Measurements from ENCODE around the gene KIF25. TPM values are rescaled to one million over a fixed set of nuclear protein-coding genes. Genes with fewer than 3 reads are reported as not detected.

Gene KIF25
- total RNA-seq, 1 experiment from 2014 or later: not detected

DNA sequence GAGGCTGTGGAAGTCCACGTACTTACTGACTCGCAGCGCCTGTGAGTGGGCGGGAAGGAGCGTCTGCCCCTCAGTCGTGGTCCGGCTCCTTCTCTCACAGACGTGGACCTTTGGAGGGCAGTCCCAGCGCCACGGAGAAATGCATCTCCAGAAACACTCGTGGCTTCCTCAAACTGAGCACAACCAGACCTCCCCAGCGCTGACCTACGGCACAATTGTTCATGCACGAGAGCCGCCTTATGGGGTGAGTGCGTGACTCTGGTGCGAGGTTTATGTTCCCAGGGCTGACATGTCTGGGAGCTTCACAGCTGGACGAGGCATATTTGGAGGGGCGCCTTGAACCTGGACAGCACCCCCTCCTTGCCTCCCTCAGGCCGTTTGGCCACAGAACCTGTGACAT is 51.8 kb downstream of the KIF25 start:
- Histone ChIP-seq H3K27me3 (ENCODE audit: insufficient read depth, low read depth) (peaks cover 23% of the 10 kb centered on the region), H3K79me2 (ENCODE audit: low read depth) (no peaks in the 10 kb centered on the region)
- CTCF ChIA-PET: no interaction called here

DNA sequence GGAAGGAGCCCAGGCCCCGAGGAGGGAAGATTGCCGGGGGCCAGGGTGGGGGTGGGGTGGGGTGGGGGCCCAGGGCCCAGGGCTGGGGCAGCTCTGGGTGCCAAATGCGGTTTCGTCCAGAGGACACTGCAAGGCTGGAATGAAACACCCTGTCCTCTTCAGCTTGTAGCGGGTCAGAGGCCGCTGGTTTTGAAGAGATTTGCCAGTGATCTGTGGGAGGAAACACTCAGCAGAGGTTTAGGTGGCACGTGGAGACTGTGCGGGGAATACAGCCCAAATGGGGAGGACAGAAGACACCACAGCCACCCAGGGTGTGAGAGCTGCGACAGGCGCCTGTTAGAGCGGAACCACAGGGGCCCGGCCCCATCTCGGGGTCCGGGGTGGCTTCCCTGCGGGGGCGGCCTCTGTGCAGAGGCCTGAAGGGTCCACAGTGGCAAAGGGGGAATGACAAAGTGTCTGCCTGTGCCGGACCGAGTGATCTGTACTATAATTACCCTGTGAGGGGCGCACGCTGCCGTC is 52.3 kb downstream of the KIF25 start:
- BruUV-seq (replicated peaks): no TSS peak
- no peaks in the 10 kb centered on the region for H3K9me3 ChIP-seq (ENCODE audit: insufficient read depth, low read depth)

More for the DNA sequence above, 51.8 kb downstream of the KIF25 start:
- POLR2A ChIA-PET (ENCODE audit: unreplicated experiment): no interaction called here
- H4K20me1 ChIP-seq (ENCODE audit: insufficient read depth): no peaks in the 10 kb centered on the region
- BruUV-seq (replicated peaks): no TSS peak
- no peak overlapping the region for H3K27ac ChIP-seq
- no peaks in the 10 kb centered on the region for H3F3A ChIP-seq (ENCODE audit: insufficient read depth, low read depth)
- H3K9me2 ChIP-seq (ENCODE audit: insufficient read depth): no peaks in the 10 kb centered on the region
- no peak overlapping the region for H2AFZ ChIP-seq
- intact Hi-C loops (cut with micrococcal nuclease; ENCODE audit: unreplicated experiment): no loop called here
- TF ChIP-seq, protein P1, sequence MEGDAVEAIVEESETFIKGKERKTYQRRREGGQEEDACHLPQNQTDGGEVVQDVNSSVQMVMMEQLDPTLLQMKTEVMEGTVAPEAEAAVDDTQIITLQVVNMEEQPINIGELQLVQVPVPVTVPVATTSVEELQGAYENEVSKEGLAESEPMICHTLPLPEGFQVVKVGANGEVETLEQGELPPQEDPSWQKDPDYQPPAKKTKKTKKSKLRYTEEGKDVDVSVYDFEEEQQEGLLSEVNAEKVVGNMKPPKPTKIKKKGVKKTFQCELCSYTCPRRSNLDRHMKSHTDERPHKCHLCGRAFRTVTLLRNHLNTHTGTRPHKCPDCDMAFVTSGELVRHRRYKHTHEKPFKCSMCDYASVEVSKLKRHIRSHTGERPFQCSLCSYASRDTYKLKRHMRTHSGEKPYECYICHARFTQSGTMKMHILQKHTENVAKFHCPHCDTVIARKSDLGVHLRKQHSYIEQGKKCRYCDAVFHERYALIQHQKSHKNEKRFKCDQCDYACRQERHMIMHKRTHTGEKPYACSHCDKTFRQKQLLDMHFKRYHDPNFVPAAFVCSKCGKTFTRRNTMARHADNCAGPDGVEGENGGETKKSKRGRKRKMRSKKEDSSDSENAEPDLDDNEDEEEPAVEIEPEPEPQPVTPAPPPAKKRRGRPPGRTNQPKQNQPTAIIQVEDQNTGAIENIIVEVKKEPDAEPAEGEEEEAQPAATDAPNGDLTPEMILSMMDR (conservative IDR thresholded peaks at IDR 0.05): no peak
- no peak for TF ChIP-seq EZH2 (IDR thresholded peaks at IDR 0.05; ENCODE audit: low read depth)
- no peaks in the 10 kb centered on the region for H3K4me1 ChIP-seq (replicated peaks; ENCODE audit: insufficient read depth)
- H3K4me3 ChIP-seq: no peak overlapping the region
- DNase-seq: no peak
- H3K4me2 ChIP-seq: no peak overlapping the region
- no peaks in the 10 kb centered on the region for H3K36me3 ChIP-seq (ENCODE audit: low read depth)
- no peaks in the 10 kb centered on the region for H3K9me3 ChIP-seq (ENCODE audit: insufficient read depth, low read depth)

DNA sequence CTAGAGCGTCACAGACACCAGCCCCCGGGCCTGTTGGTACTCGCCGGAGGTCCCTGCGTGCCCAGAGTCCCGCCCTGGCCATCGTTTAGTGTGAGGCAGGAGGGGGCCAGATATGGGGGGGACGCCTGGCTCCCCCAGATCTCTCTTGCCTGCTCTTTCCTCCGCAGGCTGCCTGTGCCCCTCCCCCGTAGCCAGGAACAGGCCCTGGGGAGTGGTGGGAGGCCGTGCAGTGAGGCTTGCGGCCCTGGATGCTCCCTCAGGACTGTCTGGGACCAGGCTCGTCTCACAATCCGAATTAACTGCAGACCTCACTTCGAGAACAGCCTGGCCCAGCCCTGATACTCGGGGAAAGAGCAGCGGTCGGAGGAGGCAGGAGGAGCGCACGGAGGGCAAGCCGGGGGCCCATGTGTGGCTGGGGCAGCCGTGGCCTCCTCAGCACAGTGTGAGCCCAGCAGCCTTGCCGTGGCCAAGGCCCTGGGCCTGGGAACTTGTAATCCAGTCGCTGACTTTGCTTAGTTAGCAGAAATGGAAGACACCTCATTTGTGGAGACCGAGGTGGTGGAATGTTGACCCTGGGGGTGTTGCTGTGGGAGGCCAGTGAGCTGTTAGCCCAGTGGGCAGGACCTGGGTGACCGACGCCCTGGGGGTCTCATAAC is 52.9 kb downstream of the KIF25 start:
- Histone ChIP-seq H3F3A (ENCODE audit: insufficient read depth, low read depth) (no peaks in the 10 kb centered on the region), H3K4me2 (no peak overlapping the region), H3K79me2 (ENCODE audit: low read depth) (no peaks in the 10 kb centered on the region), H4K20me1 (ENCODE audit: insufficient read depth) (no peaks in the 10 kb centered on the region), H3K27ac (no peak overlapping the region), H3K36me3 (ENCODE audit: low read depth) (no peaks in the 10 kb centered on the region), H2AFZ (no peak overlapping the region), H3K9me3 (ENCODE audit: insufficient read depth, low read depth) (no peaks in the 10 kb centered on the region), H3K4me3 (no peak overlapping the region), H3K9me2 (ENCODE audit: insufficient read depth) (no peaks in the 10 kb centered on the region), H3K27me3 (ENCODE audit: insufficient read depth, low read depth) (peaks cover 27% of the 10 kb centered on the region), H3K4me1 (replicated peaks; ENCODE audit: insufficient read depth) (no peaks in the 10 kb centered on the region)
- no peak for TF ChIP-seq EZH2 (IDR thresholded peaks at IDR 0.05; ENCODE audit: low read depth)
- TF ChIP-seq, protein P1 (conservative IDR thresholded peaks at IDR 0.05): no peak
- no TSS peak for BruUV-seq (replicated peaks)
- POLR2A ChIA-PET (ENCODE audit: unreplicated experiment): no interaction called here
- intact Hi-C loops (cut with micrococcal nuclease; ENCODE audit: unreplicated experiment): no loop called here
- CTCF ChIA-PET: no interaction called here
- DNase-seq: no peak

More for the DNA sequence above, 52.3 kb downstream of the KIF25 start:
- ChIA-PET POLR2A (ENCODE audit: unreplicated experiment) (no interaction called here), CTCF (no interaction called here)
- no peaks in the 10 kb centered on the region for H3K79me2 ChIP-seq (ENCODE audit: low read depth)
- no peak for DNase-seq
- H3K4me1 ChIP-seq (replicated peaks; ENCODE audit: insufficient read depth): no peaks in the 10 kb centered on the region
- H2AFZ ChIP-seq: no peak overlapping the region
- intact Hi-C loops (cut with micrococcal nuclease; ENCODE audit: unreplicated experiment): no loop called here
- H4K20me1 ChIP-seq (ENCODE audit: insufficient read depth): no peaks in the 10 kb centered on the region
- H3K4me3 ChIP-seq: no peak overlapping the region
- H3K27me3 ChIP-seq (ENCODE audit: insufficient read depth, low read depth): peaks cover 22% of the 10 kb centered on the region
- no peaks in the 10 kb centered on the region for H3K9me2 ChIP-seq (ENCODE audit: insufficient read depth)
- H3K4me2 ChIP-seq: no peak overlapping the region
- TF ChIP-seq EZH2 (IDR thresholded peaks at IDR 0.05; ENCODE audit: low read depth): no peak
- TF ChIP-seq, protein P1 (conservative IDR thresholded peaks at IDR 0.05): no peak
- no peaks in the 10 kb centered on the region for H3K36me3 ChIP-seq (ENCODE audit: low read depth)
- H3K27ac ChIP-seq: no peak overlapping the region
- H3F3A ChIP-seq (ENCODE audit: insufficient read depth, low read depth): no peaks in the 10 kb centered on the region
